HG02798 (cell line): ENCODE data around the gene NCAPG.

Experiments used
- ATAC-seq: cut with Tn5 transposase; IDR thresholded peaks from one replicate; pipeline ENCODE4 v1.9.1; 2021; ENCODE audit warnings: mild to moderate bottlenecking; ENCODE audit not compliant: unreplicated experiment, poor library complexity

The NCAPG gene

GRCh38 chr4:17810260-17811077 is at the start of gene NCAPG, which contains the start of gene DCAF16:
Gene NCAPG, plus strand, starts transcription at chr4:17810979. Its CDS starts 99 bp downstream, at chr4:17811078.
Gene DCAF16, minus strand, starts transcription at chr4:17810757. Its CDS starts 6,616 bp downstream, at chr4:17804141.
- ATAC-seq: peak; percentile 91

- ATAC-seq: no peak
These were observed 49.7 kb upstream of the NCAPG start for GRCh38 chr4:17761062-17761461.

DNA sequence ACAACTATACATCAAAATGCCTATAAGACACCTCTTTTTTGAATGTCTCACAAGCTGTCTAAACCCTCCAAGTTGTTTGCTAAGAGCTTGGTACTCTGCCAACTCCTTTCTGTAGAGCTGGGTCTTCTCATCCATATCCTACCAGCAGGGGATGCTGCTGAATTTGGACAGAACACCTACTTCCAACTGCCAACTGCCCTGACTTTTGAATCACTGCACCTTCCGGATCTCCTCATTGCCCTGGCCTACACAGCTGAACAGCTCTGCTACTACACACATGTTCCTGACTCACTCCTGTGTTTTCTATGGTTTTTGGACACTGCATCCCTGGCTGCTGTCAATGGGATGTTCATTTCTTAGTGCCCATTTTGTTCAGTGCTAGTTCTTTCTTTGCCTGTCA is 48.1 kb upstream of the NCAPG start:
- ATAC-seq: no peak

- no peak for ATAC-seq
These were observed 47.4 kb upstream of the NCAPG start for GRCh38 chr4:17763416-17763815.

DNA sequence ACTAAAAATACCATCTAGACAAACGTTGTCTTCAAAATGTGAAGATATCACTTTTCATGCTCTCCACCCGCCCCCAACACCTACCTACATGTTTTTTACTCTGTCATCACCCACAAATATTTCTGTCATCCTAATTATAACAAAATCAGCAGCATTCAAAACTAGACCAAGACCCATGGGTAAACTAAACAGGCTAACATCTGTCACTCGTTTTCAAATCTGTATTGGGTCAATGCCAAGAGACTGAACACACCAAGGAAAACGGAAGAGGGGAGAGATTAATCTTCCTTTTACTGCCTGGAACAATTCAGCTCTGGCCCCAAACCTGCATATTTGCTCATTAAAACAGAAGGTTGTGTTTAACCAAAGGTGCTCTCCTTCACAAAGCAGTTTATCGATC is 46.8 kb upstream of the NCAPG start:
- ATAC-seq: no peak

DNA sequence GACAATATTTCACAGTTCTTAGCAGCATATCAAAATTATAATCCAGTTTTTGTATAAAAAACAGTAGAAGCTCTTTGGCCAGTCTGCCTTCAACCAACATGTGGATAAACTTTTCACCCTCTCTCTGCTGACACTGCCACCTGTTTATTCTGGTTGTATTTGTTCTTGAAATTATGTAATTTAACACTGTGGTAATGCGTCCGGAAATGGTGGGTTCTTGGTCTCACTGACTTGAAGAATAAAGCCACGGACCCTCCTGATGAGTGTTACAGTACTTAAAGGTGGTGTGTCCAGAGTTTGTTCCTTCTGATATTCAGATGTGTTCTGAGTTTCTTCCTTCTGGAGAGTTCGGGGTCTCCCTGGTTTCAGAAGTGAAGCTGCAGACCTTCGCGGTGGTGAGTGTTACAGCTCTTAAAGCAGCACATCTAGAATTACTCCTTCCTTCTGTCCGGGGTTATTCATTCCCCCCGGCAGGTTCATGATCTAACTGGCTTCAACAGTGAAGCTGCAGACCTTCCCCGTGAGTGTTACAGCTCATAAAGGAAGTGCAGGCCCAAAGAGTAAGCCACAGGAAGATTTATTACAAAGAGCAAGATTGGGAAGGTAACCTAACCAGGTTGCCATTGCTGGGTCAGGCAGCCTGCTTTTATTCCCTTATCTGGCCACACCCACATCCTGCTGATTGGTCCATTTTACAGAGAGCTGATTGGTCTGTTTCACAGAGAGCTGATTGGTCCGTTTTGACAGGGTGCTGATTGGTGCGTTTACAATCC is 45.1 kb upstream of the NCAPG start:
- no peak for ATAC-seq

- no peak for ATAC-seq
These were observed 43.8 kb upstream of the NCAPG start for GRCh38 chr4:17766826-17767458.

DNA sequence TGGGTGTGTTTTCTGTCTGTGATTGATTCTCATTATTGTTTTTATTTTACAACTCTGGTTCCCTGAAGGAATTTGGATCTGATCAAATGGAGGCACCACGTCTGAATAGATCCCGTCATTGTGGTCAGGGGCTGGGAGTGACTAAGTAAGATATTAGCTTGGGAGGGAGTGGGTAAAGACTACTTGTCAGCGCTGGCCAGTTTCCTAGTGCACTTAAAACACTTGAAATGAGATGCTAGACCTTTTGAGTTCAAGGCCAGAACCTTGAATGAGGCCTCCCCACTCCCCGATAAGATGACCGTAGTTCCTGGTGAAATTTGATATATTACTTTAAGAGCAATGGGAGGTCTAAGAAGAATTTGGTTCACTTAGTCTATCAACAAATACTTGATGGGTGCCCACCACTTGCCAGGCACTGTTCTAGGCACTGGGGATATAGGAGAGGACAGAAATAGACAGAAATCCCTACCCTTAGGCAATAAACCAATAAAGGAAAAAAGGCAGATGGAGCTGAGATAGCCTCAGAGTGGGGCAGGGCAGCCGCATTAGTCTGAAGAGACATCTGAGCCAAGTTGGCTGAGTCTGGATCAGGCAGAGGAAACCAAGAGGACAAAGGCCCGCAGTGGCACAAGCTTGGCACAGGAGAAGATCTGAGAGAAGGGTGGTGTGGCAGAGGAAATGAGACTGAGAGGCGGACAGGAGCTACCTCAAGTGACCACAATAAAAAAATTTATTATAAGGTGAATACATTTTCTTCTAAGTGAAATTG is 41.2 kb upstream of the NCAPG start:
- no peak for ATAC-seq

GRCh38 chr4:17770845-17771244 is 39.9 kb upstream of the NCAPG start:
- no peak for ATAC-seq

DNA sequence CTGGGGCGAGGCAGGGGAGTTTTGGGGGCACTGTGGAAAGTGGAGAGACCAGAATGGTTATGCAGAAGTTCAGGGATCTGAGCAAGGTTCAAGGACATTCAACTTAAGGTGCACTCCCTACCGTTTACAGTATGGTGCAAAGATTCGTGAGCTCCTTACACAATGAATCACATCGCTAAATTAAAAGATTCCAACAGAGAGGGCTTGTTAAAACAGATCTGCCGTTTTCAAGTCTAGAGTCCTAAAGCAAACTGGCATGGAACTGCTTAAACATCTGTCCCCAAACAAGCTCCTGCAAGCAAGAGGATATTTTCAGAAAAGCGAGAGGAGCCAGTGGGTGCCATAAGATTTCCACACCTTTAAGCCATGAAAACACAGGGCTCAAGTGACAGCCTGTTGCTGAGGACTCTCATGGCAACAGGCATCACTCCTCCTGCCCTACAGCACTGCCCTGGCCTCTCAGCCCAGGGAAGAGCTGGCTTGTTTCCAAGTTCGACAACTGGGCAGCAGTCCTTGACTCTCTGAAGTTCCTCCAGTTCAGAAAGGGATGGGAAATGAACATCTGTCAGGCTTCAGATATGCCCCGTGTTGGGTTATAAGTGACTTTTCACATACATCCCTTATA is 39.4 kb upstream of the NCAPG start:
- no peak for ATAC-seq

DNA sequence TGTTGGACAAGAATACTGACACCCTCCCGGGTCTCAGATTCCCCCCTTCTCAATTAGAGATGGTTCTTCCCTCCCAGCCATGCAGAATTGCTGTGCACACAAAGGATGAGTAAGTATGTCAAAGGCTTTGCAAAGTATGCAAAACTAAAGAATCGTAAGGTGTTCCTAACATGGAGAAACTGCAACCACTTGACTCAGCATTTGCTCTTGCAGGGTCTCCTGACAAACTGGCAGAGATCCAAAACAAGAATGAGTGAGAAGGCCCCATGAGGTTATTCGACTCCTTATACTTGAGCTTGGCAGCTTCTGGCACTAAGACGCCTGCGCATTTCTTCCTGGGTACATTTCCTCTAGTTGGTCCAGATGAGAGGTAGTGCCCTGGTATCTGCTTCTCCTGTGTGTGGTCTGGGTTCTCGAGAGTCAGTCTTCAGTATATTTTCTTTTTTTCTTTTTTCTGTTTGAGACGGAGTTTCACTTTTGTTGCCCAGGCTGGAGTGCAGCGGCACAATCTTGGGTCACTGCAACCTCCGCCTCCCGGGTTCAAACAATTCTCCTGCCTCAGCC is 37.6 kb upstream of the NCAPG start:
- no peak for ATAC-seq

DNA sequence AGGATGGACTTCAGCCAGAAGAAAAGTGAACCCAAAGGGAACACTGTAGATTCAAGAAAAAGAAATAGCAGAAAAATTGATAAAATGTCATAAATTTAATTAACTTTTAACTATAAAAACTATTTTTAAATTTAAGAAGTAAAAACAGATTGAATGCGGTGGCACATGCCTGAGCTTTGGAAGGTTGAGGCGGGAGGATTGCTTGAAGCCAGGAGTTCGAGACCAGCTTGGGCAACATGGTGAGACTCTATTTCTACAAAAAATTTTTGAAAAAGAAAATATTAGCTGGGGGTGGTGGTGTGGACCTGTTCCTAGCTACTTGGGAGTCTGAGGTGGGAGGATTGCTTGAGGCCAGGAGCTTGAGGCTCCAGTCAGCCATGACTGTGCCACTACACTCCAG is 32.3 kb upstream of the NCAPG start:
- no peak for ATAC-seq

- no peak for ATAC-seq
These were observed 30.1 kb upstream of the NCAPG start for GRCh38 chr4:17780501-17781299.

GRCh38 chr4:17781300-17782287 is 29.2 kb upstream of the NCAPG start, which contains the start of gene FAM184B:
Gene FAM184B, minus strand, starts transcription at chr4:17781621. Its CDS starts 322 bp downstream, at chr4:17781299.
- ATAC-seq: no peak

- no peak for ATAC-seq
These were observed 24.9 kb upstream of the NCAPG start for GRCh38 chr4:17785858-17786257.

- ATAC-seq: no peak
These were observed 24.2 kb upstream of the NCAPG start for GRCh38 chr4:17786567-17786966.

GRCh38 chr4:17787315-17787714 is 23.5 kb upstream of the NCAPG start:
- no peak for ATAC-seq
